DND-41 (cell line): ENCODE results near the gene MAST4.

Source experiments
- ATAC-seq: fragments of 200-7000 bp; cut with Tn5 transposase; 3 replicates; pipeline ENCODE4 v1.9.1; 2021; ENCODE audit warnings: low read depth; ENCODE audit not compliant: insufficient read depth
- DNase-seq: peaks from one replicate; pipeline ENCODE4 v3.0.0-alpha.2; 2020
- H2AFZ ChIP-seq: 2 replicates; pipeline ENCODE4 v1.6.0; 2012; ENCODE audit warnings: low read depth, low read length
- H3K27ac ChIP-seq: 2 replicates; pipeline ENCODE4 v1.5.1; 2012; ENCODE audit warnings: low read length, inconsistent platforms
- H3K27me3 ChIP-seq: fragments of 200-600 bp; sonication (generic); 2 replicates; pipeline ENCODE4 v1.6.0; 2012; ENCODE audit warnings: low read length, mild to moderate bottlenecking, inconsistent platforms; ENCODE audit not compliant: insufficient read depth, poor library complexity
- H3K36me3 ChIP-seq: 2 replicates; pipeline ENCODE4 v1.5.1; 2012; ENCODE audit warnings: low read length, inconsistent platforms; ENCODE audit not compliant: insufficient read depth
- H3K4me1 ChIP-seq: 2 replicates; pipeline ENCODE4 v1.5.1; 2012; ENCODE audit warnings: mild to moderate bottlenecking, low read length; ENCODE audit not compliant: insufficient read depth
- H3K4me2 ChIP-seq: 2 replicates; pipeline ENCODE4 v1.6.0; 2012; ENCODE audit warnings: mild to moderate bottlenecking, moderate library complexity, low read length, inconsistent platforms; ENCODE audit not compliant: insufficient read depth
- H3K4me3 ChIP-seq, 2 experiments: fragments of 200-600 bp in 1 of 2; shearing (Covaris generic) in 1 of 2; 2 replicates each; pipeline ENCODE4 v1.5.1; 2012 to 2016; ENCODE audit warnings: inconsistent platforms in 2 of 2, low read length in 2 of 2, mild to moderate bottlenecking in 2 of 2, low read depth in 1 of 2, moderate library complexity in 1 of 2
- H3K79me2 ChIP-seq: 2 replicates; pipeline ENCODE4 v1.6.0; 2012; ENCODE audit warnings: low read length, inconsistent platforms; ENCODE audit not compliant: insufficient read depth
- H3K9ac ChIP-seq: 2 replicates; pipeline ENCODE4 v1.6.0; 2012; ENCODE audit warnings: low read depth, mild to moderate bottlenecking, inconsistent platforms, low read length, moderate library complexity
- H3K9me3 ChIP-seq: 2 replicates; pipeline ENCODE4 v1.5.1; 2012; ENCODE audit warnings: low read length, moderate library complexity, mild to moderate bottlenecking, inconsistent platforms; ENCODE audit not compliant: insufficient read depth, severe bottlenecking
- H4K20me1 ChIP-seq: 2 replicates; pipeline ENCODE4 v1.6.0; 2012; ENCODE audit warnings: low read length; ENCODE audit not compliant: insufficient read depth
- CTCF ChIP-seq: IDR thresholded peaks from 2 replicates; pipeline ENCODE4 v1.5.1; 2012; ENCODE audit warnings: borderline replicate concordance, low read length, moderate library complexity, mild to moderate bottlenecking; ENCODE audit not compliant: poor library complexity, severe bottlenecking; ENCODE audit errors: extremely low read depth
- EZH2 ChIP-seq: IDR thresholded peaks from 3 replicates; pipeline ENCODE4 v1.6.1; 2012; ENCODE audit warnings: borderline replicate concordance, low read depth, mild to moderate bottlenecking, moderate library complexity, low read length, inconsistent platforms; ENCODE audit not compliant: severe bottlenecking

MAST4 gene

DNA sequence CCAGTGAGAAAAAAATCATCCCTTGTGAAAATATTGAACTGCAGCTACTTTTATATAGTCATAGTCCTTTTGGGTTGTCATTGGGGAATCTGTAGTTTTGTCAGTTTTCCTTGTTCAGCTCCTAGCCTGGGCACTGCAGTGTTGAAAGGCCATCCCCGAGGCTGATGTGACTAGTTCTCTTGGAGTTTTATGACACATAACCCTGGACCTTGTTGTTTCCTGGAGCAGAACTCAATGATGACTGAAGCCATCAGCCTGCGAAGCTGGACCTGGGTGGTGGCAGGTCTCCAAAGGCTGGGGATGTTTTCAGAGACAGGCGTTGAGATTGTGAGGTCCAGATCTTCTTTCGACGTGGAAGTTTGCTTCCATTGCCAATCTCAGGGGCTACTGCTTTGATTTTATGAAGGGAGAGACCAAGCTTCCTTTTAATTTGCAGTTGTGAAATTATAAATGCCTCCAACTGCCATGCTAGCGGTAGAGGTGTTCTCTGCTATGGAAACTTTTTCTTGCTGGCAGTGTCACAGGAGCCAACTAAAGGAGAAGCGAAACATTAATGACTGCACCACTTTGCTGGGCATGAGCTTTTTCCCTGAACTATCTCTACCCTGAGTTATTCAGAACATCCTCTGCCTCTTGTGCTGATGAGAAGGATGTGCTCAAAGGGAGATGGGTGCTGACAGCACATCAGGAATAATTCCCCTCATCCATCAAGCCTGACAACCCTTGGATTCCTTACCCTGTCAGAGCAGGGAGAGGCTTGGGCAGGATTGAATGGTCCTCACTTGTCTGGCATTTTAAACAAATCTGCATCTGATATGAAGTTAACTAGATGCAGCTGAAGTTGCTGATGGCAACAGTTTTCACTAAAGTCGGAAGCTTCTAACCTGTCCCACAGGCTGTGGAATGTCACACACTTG lies 209.6 kb downstream of the MAST4 start:
- no peak overlapping the region for H3K4me3 ChIP-seq
- H3K9me3 ChIP-seq, result no peaks in the 10 kb centered on the region
- no peaks in the 10 kb centered on the region for H4K20me1 ChIP-seq
- no peak for TF ChIP-seq CTCF
- TF ChIP-seq EZH2, result no peak
- H3K9ac ChIP-seq, result no peak overlapping the region
- DNase-seq, result no peak
- H3K4me1 ChIP-seq, result no peaks in the 10 kb centered on the region
- H3K79me2 ChIP-seq, result no peaks in the 10 kb centered on the region
- 0 out of 2 replicates have a peak, but pooled peaks cover 4% of the 10 kb centered on the region for H3K36me3 ChIP-seq
- H2AFZ ChIP-seq, result no peak overlapping the region
- H3K4me2 ChIP-seq, result no peak overlapping the region
- no peak for ATAC-seq
- no peak overlapping the region for H3K27ac ChIP-seq
- no peaks in the 10 kb centered on the region for H3K27me3 ChIP-seq

GRCh38 chr5:66807743-66808142 lies 211.6 kb downstream of the MAST4 start:
- ATAC-seq, result no peak
- TF ChIP-seq CTCF (peak; percentile 21), EZH2 (no peak)
- H3K4me3 ChIP-seq, result no peak overlapping the region

GRCh38 chr5:66808663-66809062 lies 212.5 kb downstream of the MAST4 start:
- no peak for ATAC-seq
- H3K4me2 ChIP-seq, result no peak overlapping the region

More at GRCh38 chr5:66807743-66808142, 211.6 kb downstream of the MAST4 start:
- H3K79me2 ChIP-seq, result no peaks in the 10 kb centered on the region
- no peaks in the 10 kb centered on the region for H4K20me1 ChIP-seq
- H2AFZ ChIP-seq, result no peak overlapping the region
- 0 out of 2 replicates have a peak, but pooled peaks cover 4% of the 10 kb centered on the region for H3K36me3 ChIP-seq
- no peaks in the 10 kb centered on the region for H3K9me3 ChIP-seq
- H3K27ac ChIP-seq, result no peak overlapping the region
- no peaks in the 10 kb centered on the region for H3K27me3 ChIP-seq
- H3K4me1 ChIP-seq, result no peaks in the 10 kb centered on the region
- H3K4me2 ChIP-seq, result no peak overlapping the region
- no peak overlapping the region for H3K9ac ChIP-seq
- no peak for DNase-seq

More at GRCh38 chr5:66808663-66809062, 212.5 kb downstream of the MAST4 start:
- no peak for DNase-seq
- Histone ChIP-seq H3K79me2 (no peaks in the 10 kb centered on the region), H3K9me3 (no peaks in the 10 kb centered on the region), H3K27ac (no peak overlapping the region), H3K27me3 (no peaks in the 10 kb centered on the region), H3K9ac (no peak overlapping the region), H3K36me3 (0 out of 2 replicates have a peak, but pooled peaks cover 4% of the 10 kb centered on the region), H2AFZ (no peak overlapping the region), H3K4me1 (no peaks in the 10 kb centered on the region), H4K20me1 (no peaks in the 10 kb centered on the region), H3K4me3 (no peak overlapping the region)
- TF ChIP-seq CTCF (no peak), EZH2 (no peak)
